GM18951 (cell line): Measurements from ENCODE around the gene PDZD4.

Experiments
- POLR2A ChIP-seq: IDR thresholded peaks from 4 replicates; pipeline ENCODE4 v1.6.1; 2011; ENCODE audit warnings: mild to moderate bottlenecking; ENCODE audit not compliant: insufficient read length, insufficient read depth; ENCODE audit errors: extremely low read depth
- in situ Hi-C: fragments of 300-500 bp; cut with MboI; formaldehyde crosslinking; loops from one replicate; pipeline ENCODE4 v1.12.0; 2022; ENCODE audit warnings: low sequenced_read_pairs, mixed read lengths, inconsistent platforms; ENCODE audit not compliant: unreplicated experiment

PDZD4 gene

GRCh38 chrX:153793291-153793690 is 37.1 kb downstream of the PDZD4 start:
- no peak for TF ChIP-seq POLR2A
- in situ Hi-C loops: no loop called here

- in situ Hi-C loops: no loop called here
These were observed 38.0 kb downstream of the PDZD4 start for GRCh38 chrX:153792368-153792767.

GRCh38 chrX:153791104-153791852 is 39.1 kb downstream of the PDZD4 start:
- in situ Hi-C loops: no loop called here
- TF ChIP-seq POLR2A: no peak

More at GRCh38 chrX:153792368-153792767, 38.0 kb downstream of the PDZD4 start:
- TF ChIP-seq POLR2A: no peak

DNA sequence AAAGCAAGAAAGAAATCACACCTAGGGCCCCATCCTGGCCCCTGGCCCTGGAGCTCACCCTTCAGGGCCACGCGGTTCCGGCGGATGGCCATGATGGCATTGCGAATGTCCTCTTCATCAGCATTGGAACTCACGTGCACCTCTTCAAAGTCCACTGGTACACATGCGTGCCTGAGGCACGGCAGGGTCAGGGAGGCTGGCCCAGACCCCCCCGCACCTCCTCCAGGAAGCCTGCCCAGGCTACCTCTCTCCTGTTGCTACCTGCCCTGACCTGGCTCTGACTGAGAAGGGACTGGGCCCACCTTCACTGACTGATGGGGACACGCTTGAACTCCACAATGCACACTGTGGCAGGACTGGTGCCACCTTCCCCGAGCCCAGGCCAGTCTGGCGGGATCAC is 40.7 kb downstream of the PDZD4 start:
- in situ Hi-C loops: loop anchor here (10.0 kb wide), 1 partner anchor 165 kb away; no protein-coding TSS in a partner anchor
- TF ChIP-seq POLR2A: no peak

DNA sequence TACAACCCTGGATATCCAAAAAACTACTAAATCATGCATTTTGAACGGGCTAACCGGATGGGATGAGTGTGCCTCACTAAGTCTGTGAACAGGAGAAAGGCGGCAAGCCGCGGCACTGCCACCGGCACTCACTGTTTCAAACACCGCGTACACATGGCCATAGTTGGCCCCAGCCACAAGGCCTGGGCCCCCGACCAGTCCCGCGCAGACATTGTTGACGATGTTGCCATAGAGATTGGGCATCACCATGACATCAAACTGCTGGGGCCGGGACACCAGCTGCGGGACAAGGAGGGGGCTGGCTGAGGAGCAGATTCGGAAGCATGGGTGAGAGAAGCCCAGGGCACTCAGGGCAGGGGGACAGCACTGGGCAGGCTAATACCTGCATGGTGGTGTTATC is 43.7 kb downstream of the PDZD4 start:
- in situ Hi-C loops: loop anchor here (10.0 kb wide), 1 partner anchor 168 kb away; no protein-coding TSS in a partner anchor
- TF ChIP-seq POLR2A: no peak

GRCh38 chrX:153784325-153784967 is 45.9 kb downstream of the PDZD4 start:
- in situ Hi-C loops: loop anchor here (10.0 kb wide), 1 partner anchor 170 kb away; no protein-coding TSS in a partner anchor
- no peak for TF ChIP-seq POLR2A

DNA sequence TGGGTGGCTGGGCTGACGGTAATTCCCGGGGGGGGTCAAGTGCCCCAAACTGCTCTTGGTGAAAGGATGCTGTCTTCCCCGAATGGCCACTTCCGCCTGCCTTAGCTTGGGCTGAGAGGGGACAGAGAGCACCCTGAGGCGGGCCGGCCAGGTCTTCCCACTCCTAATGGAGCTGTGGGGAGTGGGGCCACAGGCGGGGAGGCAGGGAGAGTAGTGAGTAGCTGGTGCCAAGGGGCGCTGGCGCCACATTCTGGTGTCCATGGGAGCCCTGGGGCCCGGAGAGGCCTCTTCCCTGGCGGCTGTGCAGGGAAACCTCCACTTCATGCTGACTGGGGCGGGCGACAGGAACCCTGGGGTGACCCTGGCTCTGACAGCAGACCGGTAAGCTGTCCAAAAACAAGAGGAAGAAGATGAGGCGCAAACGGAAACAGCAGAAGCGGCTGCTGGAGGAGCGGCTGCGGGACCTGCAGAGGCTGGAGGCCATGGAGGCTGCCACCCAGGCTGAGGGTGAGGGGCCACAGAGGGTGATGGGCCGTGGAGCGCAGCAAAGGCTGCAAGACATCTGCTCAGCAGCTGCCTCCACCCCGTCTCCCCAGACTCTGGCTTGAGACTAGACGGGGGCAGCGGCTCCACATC is 46.8 kb downstream of the PDZD4 start:
- in situ Hi-C loops: loop anchor here (10.0 kb wide), 1 partner anchor 171 kb away; no protein-coding TSS in a partner anchor

DNA sequence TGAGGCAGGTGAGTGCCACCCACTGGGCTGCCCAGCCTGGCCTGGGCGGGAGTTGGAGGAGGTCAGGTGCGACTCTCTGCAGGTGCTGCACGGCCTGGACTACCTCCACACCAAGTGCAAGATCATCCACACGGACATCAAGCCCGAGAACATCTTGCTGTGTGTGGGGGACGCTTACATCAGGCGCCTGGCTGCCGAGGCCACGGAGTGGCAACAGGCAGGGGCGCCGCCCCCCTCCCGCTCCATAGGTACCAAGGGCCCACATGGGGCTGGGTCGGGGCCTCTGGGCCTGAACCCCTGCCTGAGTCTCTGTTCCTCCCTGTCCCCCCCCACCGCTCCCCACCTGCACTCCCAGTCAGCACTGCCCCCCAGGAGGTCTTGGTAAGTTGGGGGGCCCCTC is 47.5 kb downstream of the PDZD4 start:
- no peak for TF ChIP-seq POLR2A
- in situ Hi-C loops: loop anchor here (10.0 kb wide), 1 partner anchor 172 kb away; no protein-coding TSS in a partner anchor

More for the DNA sequence above, 46.8 kb downstream of the PDZD4 start:
- TF ChIP-seq POLR2A: no peak

DNA sequence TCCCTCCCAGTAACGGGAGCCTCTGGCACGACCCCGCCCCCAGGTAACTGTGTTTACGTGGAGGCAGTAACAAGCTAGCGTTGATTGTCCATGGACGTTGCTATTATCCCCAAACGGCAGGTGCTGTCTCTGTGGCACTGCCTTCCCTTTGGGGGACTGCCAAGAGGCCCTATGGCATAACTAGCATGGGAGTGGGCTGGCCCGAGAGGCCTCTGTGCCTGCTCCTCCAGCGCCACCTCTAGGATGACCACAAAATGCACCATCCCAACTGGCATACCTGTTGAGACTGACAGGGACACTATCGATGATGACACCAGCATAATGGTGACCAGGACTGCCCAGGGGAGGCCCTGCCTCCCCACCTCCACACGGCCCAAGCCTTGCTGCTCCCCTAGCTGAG is 48.0 kb downstream of the PDZD4 start:
- TF ChIP-seq POLR2A: no peak
- in situ Hi-C loops: loop anchor here (10.0 kb wide), 1 partner anchor 172 kb away; no protein-coding TSS in a partner anchor

DNA sequence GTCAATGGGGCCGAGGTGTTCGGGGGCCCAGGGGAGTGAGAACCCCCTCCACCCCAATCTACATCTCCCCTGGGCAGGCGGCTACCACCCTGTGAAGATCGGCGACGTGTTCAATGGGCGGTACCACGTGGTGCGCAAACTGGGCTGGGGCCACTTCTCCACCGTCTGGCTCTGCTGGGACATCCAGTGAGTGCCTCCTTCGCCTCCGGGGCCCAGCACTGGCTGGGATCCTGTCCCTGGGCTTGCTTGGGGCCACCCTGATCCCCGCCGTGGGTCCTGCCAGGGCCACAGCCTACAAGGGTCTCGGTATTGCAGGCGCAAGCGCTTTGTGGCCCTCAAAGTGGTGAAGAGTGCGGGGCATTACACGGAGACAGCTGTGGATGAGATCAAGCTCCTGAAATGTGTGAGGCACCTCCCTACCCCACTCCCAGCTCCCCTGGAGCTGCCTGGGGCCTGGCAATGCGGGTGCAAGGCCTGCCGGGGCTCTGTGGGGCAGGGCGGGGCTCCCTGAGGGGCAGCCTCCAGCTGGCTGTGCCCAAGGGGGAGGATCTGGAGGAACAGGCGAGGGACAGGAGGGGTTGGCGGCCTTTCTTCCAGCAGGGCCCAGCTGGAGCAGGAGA is 48.8 kb downstream of the PDZD4 start:
- no peak for TF ChIP-seq POLR2A
- in situ Hi-C loops: loop anchor here (10.0 kb wide), 1 partner anchor 173 kb away; no protein-coding TSS in a partner anchor

GRCh38 chrX:153780678-153781427 is 49.5 kb downstream of the PDZD4 start, which contains the start of gene SRPK3:
SRPK3 (plus strand) TSS chrX:153781041; CDS start chrX:153781087, 46 bp downstream.
- in situ Hi-C loops: loop anchor here (10.0 kb wide), 1 partner anchor 174 kb away; no protein-coding TSS in a partner anchor

GRCh38 chrX:153779891-153780677 is 50.3 kb downstream of the PDZD4 start:
- in situ Hi-C loops: loop anchor here (10.0 kb wide), 1 partner anchor 175 kb away; no protein-coding TSS in a partner anchor
- no peak for TF ChIP-seq POLR2A

More at GRCh38 chrX:153780678-153781427, 49.5 kb downstream of the PDZD4 start, which contains the start of gene SRPK3:
- no peak for TF ChIP-seq POLR2A
